ENCODE measurements around the gene LIPM.

LIPM gene

GRCh38 chr10:88826388-88826787, 23.9 kb downstream of the LIPM start:
- H3K4me1 ChIP-seq (ENCODE audit: insufficient read depth, low read length, poor library complexity, severe bottlenecking), result peaks cover 15% of the 10 kb centered on the region
- H4K20me1 ChIP-seq (ENCODE audit: insufficient read depth, low read length, poor library complexity, severe bottlenecking), result no peaks in the 10 kb centered on the region
- H3K9ac ChIP-seq (ENCODE audit: low read depth, low read length, poor library complexity, severe bottlenecking), result no peak overlapping the region
- no peaks in the 10 kb centered on the region for H3K9me2 ChIP-seq (replicated peaks; ENCODE audit: low read depth, low read length)
- peak overlapping the region; percentile 35; the same call in 1 of the 2 replicates for H2AFZ ChIP-seq (ENCODE audit: low read length)
- no peaks in the 10 kb centered on the region for H3K9me3 ChIP-seq (ENCODE audit: insufficient read depth, low read depth, low read length)
- no peak overlapping the region for H3K4me3 ChIP-seq (ENCODE audit: low read length, poor library complexity, severe bottlenecking)
- H3K79me2 ChIP-seq (ENCODE audit: insufficient read depth, low read length), result no peaks in the 10 kb centered on the region
- H3K4me2 ChIP-seq (ENCODE audit: low read depth, low read length, poor library complexity, severe bottlenecking), result no peak overlapping the region
- no peaks in the 10 kb centered on the region for H3F3A ChIP-seq (ENCODE audit: low read depth)
- no peaks in the 10 kb centered on the region for H3K36me3 ChIP-seq (ENCODE audit: insufficient read depth, low read length)
- no peak for TF ChIP-seq EZH2phosphoT487 (IDR thresholded peaks at IDR 0.05; ENCODE audit: borderline replicate concordance)
- TF ChIP-seq CTCF (conservative IDR thresholded peaks at IDR 0.05; ENCODE audit: low read length), result no peak
- H3K27me3 ChIP-seq (ENCODE audit: insufficient read depth, low read length, poor library complexity, severe bottlenecking), result no peaks in the 10 kb centered on the region

GRCh38 chr10:88827671-88828070, 25.1 kb downstream of the LIPM start:
- Histone ChIP-seq H3K27me3 (ENCODE audit: insufficient read depth, low read length, poor library complexity, severe bottlenecking) (no peaks in the 10 kb centered on the region), H3K4me2 (ENCODE audit: low read depth, low read length, poor library complexity, severe bottlenecking) (no peak overlapping the region), H3K4me3 (ENCODE audit: low read length, poor library complexity, severe bottlenecking) (no peak overlapping the region), H2AFZ (ENCODE audit: low read length) (no peak overlapping the region), H4K20me1 (ENCODE audit: insufficient read depth, low read length, poor library complexity, severe bottlenecking) (no peaks in the 10 kb centered on the region), H3K9me3 (ENCODE audit: insufficient read depth, low read depth, low read length) (no peaks in the 10 kb centered on the region), H3K9me2 (replicated peaks; ENCODE audit: low read depth, low read length) (no peaks in the 10 kb centered on the region), H3F3A (ENCODE audit: low read depth) (no peaks in the 10 kb centered on the region), H3K4me1 (ENCODE audit: insufficient read depth, low read length, poor library complexity, severe bottlenecking) (peaks cover 25% of the 10 kb centered on the region), H3K9ac (ENCODE audit: low read depth, low read length, poor library complexity, severe bottlenecking) (no peak overlapping the region), H3K79me2 (ENCODE audit: insufficient read depth, low read length) (no peaks in the 10 kb centered on the region), H3K36me3 (ENCODE audit: insufficient read depth, low read length) (no peaks in the 10 kb centered on the region)
- TF ChIP-seq EZH2phosphoT487 (IDR thresholded peaks at IDR 0.05; ENCODE audit: borderline replicate concordance) (no peak), CTCF (conservative IDR thresholded peaks at IDR 0.05; ENCODE audit: low read length) (no peak)

- H3K79me2 ChIP-seq (ENCODE audit: insufficient read depth, low read length), result no peaks in the 10 kb centered on the region
- no peaks in the 10 kb centered on the region for H3K9me3 ChIP-seq (ENCODE audit: insufficient read depth, low read depth, low read length)
- H2AFZ ChIP-seq (ENCODE audit: low read length), result no peak overlapping the region
- H3K9ac ChIP-seq (ENCODE audit: low read depth, low read length, poor library complexity, severe bottlenecking), result no peak overlapping the region
- H4K20me1 ChIP-seq (ENCODE audit: insufficient read depth, low read length, poor library complexity, severe bottlenecking), result no peaks in the 10 kb centered on the region
- TF ChIP-seq CTCF (conservative IDR thresholded peaks at IDR 0.05; ENCODE audit: low read length) (no peak), EZH2phosphoT487 (IDR thresholded peaks at IDR 0.05; ENCODE audit: borderline replicate concordance) (no peak)
- H3K36me3 ChIP-seq (ENCODE audit: insufficient read depth, low read length), result no peaks in the 10 kb centered on the region
- no peaks in the 10 kb centered on the region for H3K9me2 ChIP-seq (replicated peaks; ENCODE audit: low read depth, low read length)
- H3K4me2 ChIP-seq (ENCODE audit: low read depth, low read length, poor library complexity, severe bottlenecking), result no peak overlapping the region
- H3F3A ChIP-seq (ENCODE audit: low read depth), result no peaks in the 10 kb centered on the region
- peaks cover 32% of the 10 kb centered on the region for H3K4me1 ChIP-seq (ENCODE audit: insufficient read depth, low read length, poor library complexity, severe bottlenecking)
- H3K27me3 ChIP-seq (ENCODE audit: insufficient read depth, low read length, poor library complexity, severe bottlenecking), result no peaks in the 10 kb centered on the region
- no peak overlapping the region for H3K4me3 ChIP-seq (ENCODE audit: low read length, poor library complexity, severe bottlenecking)
Measured at GRCh38 chr10:88828310-88828709, 25.8 kb downstream of the LIPM start.
